SK-N-SH (cell line): ENCODE results near the gene DCAF6. TPM values are rescaled to one million over a fixed set of nuclear protein-coding genes. Genes with fewer than 3 reads are reported as not detected.

Experiments used
- CTCF ChIA-PET: fragments of 300-600, 350-600 bp; formaldehyde crosslinking; extraction: SDS; loops from one replicate; lab custom pipeline; 2021; lab: Yijun Ruan, JAX
- POLR2A ChIA-PET: fragments of 350-600 bp; sonication (Branson Sonifier 250); formaldehyde crosslinking; extraction: SDS; loops from one replicate; lab custom pipeline; 2020; ENCODE audit warnings: antibody characterized with exemption, inconsistent platforms; lab: Yijun Ruan, JAX
- DNase-seq: peaks from one replicate; pipeline ENCODE4 v3.0.0; 2012
- H2AFZ ChIP-seq: fragments of 200-600 bp; sonication (generic); 2 replicates; pipeline ENCODE4 v1.8.1; 2016; ENCODE audit warnings: antibody characterized with exemption, mild to moderate bottlenecking, low read depth
- H3F3A ChIP-seq: fragments of 200-600 bp; sonication (generic); replicated peaks from 2 replicates; pipeline ENCODE3; 2016; ENCODE audit warnings: antibody characterized with exemption, mild to moderate bottlenecking; ENCODE audit not compliant: insufficient read depth
- H3K27ac ChIP-seq, 2 experiments: fragments of 200-500 bp in 1 of 2; fragments of 200-600 bp in 1 of 2; sonication (Bioruptor generic) in 1 of 2; sonication (generic), shearing (Covaris generic) in 1 of 2; 2 replicates each; pipeline versions ENCODE4 v1.5.1 to v1.6.1; 2014 to 2016; ENCODE audit warnings: low read depth in 2 of 2, inconsistent platforms in 1 of 2, low read length in 1 of 2, mild to moderate bottlenecking in 1 of 2, mixed read lengths in 1 of 2
- H3K27me3 ChIP-seq: fragments of 200-600 bp; sonication (generic), shearing (Covaris generic); 2 replicates; pipeline ENCODE4 v1.6.1; 2016; ENCODE audit warnings: mixed run types; ENCODE audit not compliant: insufficient read depth
- H3K36me3 ChIP-seq, 2 experiments: fragments of 200-500 bp in 1 of 2; fragments of 200-600 bp in 1 of 2; sonication (Bioruptor generic) in 1 of 2; sonication (generic) in 1 of 2; replicated peaks in 1 of 2; 2 replicates each; pipeline versions ENCODE3 to v1.5.1; 2014 to 2016; ENCODE audit warnings: low read length in 1 of 2, mild to moderate bottlenecking in 1 of 2; ENCODE audit not compliant: insufficient read depth in 2 of 2, control insufficient read depth in 1 of 2
- H3K4me1 ChIP-seq, 2 experiments: fragments of 200-500 bp in 1 of 2; fragments of 200-600 bp in 1 of 2; sonication (Bioruptor generic) in 1 of 2; sonication (generic), shearing (Covaris generic) in 1 of 2; 2 replicates each; pipeline versions ENCODE4 v1.5.1 to v1.6.1; 2014 to 2016; ENCODE audit warnings: low read depth in 1 of 2, low read length in 1 of 2, mixed run types in 1 of 2; ENCODE audit not compliant: insufficient read depth in 2 of 2, control insufficient read depth in 1 of 2
- H3K4me2 ChIP-seq: fragments of 200-600 bp; sonication (generic), shearing (Covaris generic); 2 replicates; pipeline ENCODE4 v1.6.1; 2017; ENCODE audit warnings: mixed run types
- H3K4me3 ChIP-seq, 2 experiments: fragments of 200-500 bp in 1 of 2; fragments of 200-600 bp in 1 of 2; sonication (Bioruptor generic) in 1 of 2; sonication (generic), shearing (Covaris generic) in 1 of 2; 2 replicates each; pipeline versions ENCODE4 v1.5.1 to v1.8.1; 2014 to 2016; ENCODE audit warnings: low read depth in 2 of 2, inconsistent platforms in 1 of 2, low read length in 1 of 2, mild to moderate bottlenecking in 1 of 2, mixed read lengths in 1 of 2, moderate library complexity in 1 of 2
- H3K79me2 ChIP-seq: fragments of 200-600 bp; sonication (generic); 2 replicates; pipeline ENCODE4 v1.8.1; 2017; ENCODE audit warnings: mild to moderate bottlenecking; ENCODE audit not compliant: insufficient read depth
- H3K9ac ChIP-seq: fragments of 200-600 bp; sonication (generic); 2 replicates; pipeline ENCODE4 v1.6.1; 2017; ENCODE audit warnings: mixed run types
- H3K9me2 ChIP-seq: fragments of 200-600 bp; sonication (generic); 2 replicates; pipeline ENCODE4 v1.6.1; 2017; ENCODE audit warnings: mixed run types
- H3K9me3 ChIP-seq: fragments of 200-600 bp; sonication (generic); 2 replicates; pipeline ENCODE4 v1.6.1; 2017; ENCODE audit warnings: mixed run types, mild to moderate bottlenecking, moderate library complexity
- H4K20me1 ChIP-seq: fragments of 200-600 bp; sonication (generic); 2 replicates; pipeline ENCODE4 v1.6.1; 2017; ENCODE audit warnings: mild to moderate bottlenecking, mixed run types; ENCODE audit not compliant: insufficient read depth
- CHD2 ChIP-seq: fragments of 150-350 bp; IDR thresholded peaks from 2 replicates; pipeline ENCODE4 v1.6.1; 2018; ENCODE audit warnings: low read length; ENCODE audit not compliant: partially characterized antibody
- ELF1 ChIP-seq: IDR thresholded peaks from 2 replicates; pipeline ENCODE4 v1.4.0; 2012
- EP300 ChIP-seq, 2 experiments: IDR thresholded peaks; 2 replicates each; pipeline versions ENCODE4 v1.4.0 to v1.6.1; 2012; ENCODE audit warnings: borderline replicate concordance in 1 of 2, low read depth in 1 of 2, low read length in 1 of 2
- FOXJ3 ChIP-seq: sonication (generic); formaldehyde crosslinking; IDR thresholded peaks from 2 replicates; pipeline ENCODE4 v1.5.1; 2020; ENCODE audit warnings: mild to moderate bottlenecking, missing genetic modification reagents
- FOXM1 ChIP-seq: IDR thresholded peaks from 2 replicates; pipeline ENCODE4 v1.4.0; 2012; ENCODE audit warnings: low read depth, mild to moderate bottlenecking
- MXI1 ChIP-seq: IDR thresholded peaks from 2 replicates; pipeline ENCODE4 v1.6.1; 2012; ENCODE audit warnings: mild to moderate bottlenecking, low read depth, low read length, improper control_type of control experiment
- NFIC ChIP-seq: IDR thresholded peaks from 2 replicates; pipeline ENCODE4 v1.4.0; 2012; ENCODE audit warnings: borderline replicate concordance
- RAD21 ChIP-seq: IDR thresholded peaks from 2 replicates; pipeline ENCODE4 v1.6.1; 2012; ENCODE audit warnings: mild to moderate bottlenecking, low read length
- RCOR1 ChIP-seq: fragments of 150-350 bp; IDR thresholded peaks from 2 replicates; pipeline ENCODE4 v1.6.1; 2017; ENCODE audit warnings: antibody characterized with exemption, low read length
- RFX5 ChIP-seq: IDR thresholded peaks from 2 replicates; pipeline ENCODE4 v1.6.1; 2012; ENCODE audit warnings: mild to moderate bottlenecking, improper control_type of control experiment, low read length
- RXRA ChIP-seq: IDR thresholded peaks from 2 replicates; pipeline ENCODE4 v1.4.0; 2012; ENCODE audit warnings: low read depth, mild to moderate bottlenecking, borderline replicate concordance
- SIN3A ChIP-seq: IDR thresholded peaks from 2 replicates; pipeline ENCODE4 v1.6.1; 2012; ENCODE audit warnings: low read depth, mild to moderate bottlenecking, low read length, moderate library complexity, borderline replicate concordance
- SMC3 ChIP-seq: IDR thresholded peaks from 2 replicates; pipeline ENCODE4 v1.6.1; 2012; ENCODE audit warnings: low read depth, low read length, improper control_type of control experiment
- TCF12 ChIP-seq: IDR thresholded peaks from 2 replicates; pipeline ENCODE4 v1.4.0; 2012
- USF2 ChIP-seq: fragments of 150-350 bp; IDR thresholded peaks from 2 replicates; pipeline ENCODE4 v1.6.1; 2017; ENCODE audit warnings: antibody characterized with exemption, low read length, low read depth, borderline replicate concordance
- YY1 ChIP-seq: IDR thresholded peaks from 2 replicates; pipeline ENCODE4 v1.4.0; 2012; ENCODE audit warnings: low read depth, mild to moderate bottlenecking
- ZBTB33 ChIP-seq: IDR thresholded peaks from 2 replicates; pipeline ENCODE4 v1.4.0; 2012; ENCODE audit warnings: low read depth, borderline replicate concordance
- WGBS: methylation state at CpG from one replicate; pipeline ENCODE4 v1.1.6; 2017; ENCODE audit warnings: low lambda C conversion rate; 5-methylcytosine and 5-hydroxymethylcytosine counted together
- polyA plus RNA-seq, 3 experiments: library from polyadenylated mRNA; depleted of rRNA; stranded (reverse); fragments of >200 nt; gene quantifications; 2 replicates each; pipeline ENCODE4 v1.2.3, GENCODE V29; 2012

DCAF6 gene
- polyA plus RNA-seq, 1 of the 3 experiments (the other 2 are of a cell fraction) = 31.3 TPM

- Histone ChIP-seq H3K4me3 (no peak overlapping the region), H3K9ac (no peak overlapping the region), H3K4me1 (no peaks in the 10 kb centered on the region; a peak in 1 of 4 replicates), H3K36me3 (peaks cover 17 to 55% of the 10 kb centered on the region in 2 experiments), H3K4me2 (no peak overlapping the region), H3K9me2 (no peaks in the 10 kb centered on the region), H3K9me3 (no peaks in the 10 kb centered on the region), H3K79me2 (peaks cover 1% of the 10 kb centered on the region), H3K27ac (no peak overlapping the region), H2AFZ (no peak overlapping the region), H3F3A (no peaks in the 10 kb centered on the region), H3K27me3 (no peaks in the 10 kb centered on the region), H4K20me1 (no peaks in the 10 kb centered on the region)
- 95% methylated on average over 13 of the region's 14 CpGs for WGBS
- TF ChIP-seq SIN3A (no peak), ELF1 (no peak)
- CTCF ChIA-PET = interaction anchor here (1.3 to 6.1 kb wide), 2 partner anchors 8 to 55 kb away, joined by 3 to 48 read pairs; no protein-coding TSS in a partner anchor
- no peak for DNase-seq
- POLR2A ChIA-PET = no interaction called here
Observed at GRCh38 chr1:168090395-168090794, 153.9 kb downstream of the DCAF6 start.

DNA sequence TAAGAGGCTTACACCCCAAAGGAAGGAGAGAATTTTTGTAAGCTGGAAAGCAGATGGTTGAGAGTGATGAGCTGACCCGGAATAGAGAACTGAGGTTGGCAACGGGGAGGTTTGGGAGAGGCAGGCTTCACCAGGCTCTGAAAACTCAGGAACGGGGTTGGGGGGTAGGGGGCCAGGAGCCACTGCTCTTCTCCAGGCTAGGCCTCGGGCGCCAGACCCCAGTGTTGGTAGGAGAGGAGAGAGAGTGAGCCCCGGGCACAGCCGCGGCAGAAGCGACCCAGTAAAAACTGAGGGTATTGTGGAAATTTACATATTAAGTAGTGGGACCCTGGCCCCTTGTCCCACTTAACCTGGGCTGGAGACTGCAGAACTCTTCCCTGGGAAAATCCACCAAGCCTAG lies 154.6 kb downstream of the DCAF6 start:
- H3K9me2 ChIP-seq = no peaks in the 10 kb centered on the region
- H3K9ac ChIP-seq = no peak overlapping the region
- H2AFZ ChIP-seq = no peak overlapping the region
- TF ChIP-seq FOXM1 = no peak
- no peak for TF ChIP-seq RAD21
- no peak for TF ChIP-seq NFIC
- TF ChIP-seq USF2 = no peak
- no peak for TF ChIP-seq EP300 (IDR thresholded peaks at IDR 0.05; ENCODE audit: borderline replicate concordance in 1 of 2, low read depth in 1 of 2, low read length in 1 of 2)
- no peak for TF ChIP-seq YY1
- no peak for TF ChIP-seq TCF12
- TF ChIP-seq ZBTB33 = no peak
- no peak for TF ChIP-seq RFX5
- no peak for TF ChIP-seq SMC3
- TF ChIP-seq RXRA = no peak
- no peak for TF ChIP-seq FOXJ3 (CRISPR knock-in tag)
- TF ChIP-seq RCOR1 = no peak
- no peak for TF ChIP-seq CHD2
- no peak for TF ChIP-seq MXI1
- H3K79me2 ChIP-seq = peaks cover 3% of the 10 kb centered on the region
- H3K27ac ChIP-seq = no peak overlapping the region
- H3K9me3 ChIP-seq = no peaks in the 10 kb centered on the region
- H3K4me2 ChIP-seq = no peak overlapping the region
- peaks cover 21 to 52% of the 10 kb centered on the region in 2 experiments for H3K36me3 ChIP-seq
- H3K4me1 ChIP-seq = no peaks in the 10 kb centered on the region; a peak in 1 of 4 replicates
- H3K4me3 ChIP-seq = no peak overlapping the region
- H4K20me1 ChIP-seq = no peaks in the 10 kb centered on the region
- ChIA-PET POLR2A (no interaction called here), CTCF (interaction anchor here (1.3 to 6.1 kb wide), 2 partner anchors 9 to 54 kb away, joined by 3 to 48 read pairs; no protein-coding TSS in a partner anchor)
- no peaks in the 10 kb centered on the region for H3F3A ChIP-seq
- no peak for DNase-seq
- WGBS = 97% methylated on average over 6 of the region's 9 CpGs
- H3K27me3 ChIP-seq = no peaks in the 10 kb centered on the region
